ENCODE measurements around the gene PROX1. TPM values are rescaled to one million over a fixed set of nuclear protein-coding genes. Genes with fewer than 3 reads are reported as not detected.
A peak's percentile ranks its signal among the peaks of the same experiment; 100 is the strongest.

The PROX1 gene
- total and polyA plus RNA-seq, 9 of the 15 experiments (the other 6 are each of a cell fraction or from before 2014, with no cell fraction given): 0.14 to 0.22 TPM; not detected in 7

- TF ChIP-seq MBD1 (CRISPR knock-in tag; IDR thresholded peaks at IDR 0.05) (no peak), SMARCA4 (IDR thresholded peaks at IDR 0.05) (0 out of 2 replicates have a peak, but pooled peaks have one; percentile 14), NFATC3 (IDR thresholded peaks at IDR 0.05) (no peak), TARDBP (IDR thresholded peaks at IDR 0.05) (no peak), ZNF282 (CRISPR knock-in tag; IDR thresholded peaks at IDR 0.05) (no peak), NR2C1 (IDR thresholded peaks at IDR 0.05) (no peak), NR2C1 (tag; IDR thresholded peaks at IDR 0.05) (no peak), TAF15 (IDR thresholded peaks at IDR 0.05; ENCODE audit: low read depth, low read length) (no peak), YY1 (IDR thresholded peaks at IDR 0.05; ENCODE audit: borderline replicate concordance in 1 of 3, control insufficient read depth in 1 of 3, extremely low read depth in 1 of 3, insufficient read depth in 3 of 3, insufficient read length in 1 of 3, insufficient replicate concordance in 2 of 3, low read depth in 1 of 3, low read length in 2 of 3) (no peak), SAFB (IDR thresholded peaks at IDR 0.05; ENCODE audit: borderline replicate concordance, low read depth, low read length) (no peak), NONO (IDR thresholded peaks at IDR 0.05; ENCODE audit: low read depth in 2 of 2, low read length in 1 of 2) (no peak), PHB (CRISPR knock-in tag; IDR thresholded peaks at IDR 0.05) (no peak), KLF6 (CRISPR knock-in tag; IDR thresholded peaks at IDR 0.05; ENCODE audit: borderline replicate concordance) (no peak), STAG1 (CRISPR knock-in tag; IDR thresholded peaks at IDR 0.05; ENCODE audit: borderline replicate concordance) (no peak), ZNF121 (CRISPR knock-in tag; conservative IDR thresholded peaks at IDR 0.05) (no peak), GATAD2A (IDR thresholded peaks at IDR 0.05) (no peak), STAT5A (IDR thresholded peaks at IDR 0.05; ENCODE audit: borderline replicate concordance, low read length) (peak; percentile 63), TFAM (CRISPR knock-in tag; conservative IDR thresholded peaks at IDR 0.05) (no peak), XRCC4 (IDR thresholded peaks at IDR 0.05; ENCODE audit: extremely low read depth, insufficient read depth, insufficient read length) (no peak), GTF2F1 (IDR thresholded peaks at IDR 0.05; ENCODE audit: low read depth, low read length) (no peak), FOXP1 (CRISPR knock-in tag; IDR thresholded peaks at IDR 0.05) (no peak), RAD51 (IDR thresholded peaks at IDR 0.05; ENCODE audit: borderline replicate concordance, low read depth) (no peak), MXD1 (CRISPR knock-in tag; IDR thresholded peaks at IDR 0.05; ENCODE audit: borderline replicate concordance, poor library complexity, severe bottlenecking) (no peak), CBFA2T3 (IDR thresholded peaks at IDR 0.05) (peak; percentile 19; the same call in 1 of the 2 replicates), ZNF76 (CRISPR knock-in tag; IDR thresholded peaks at IDR 0.05; ENCODE audit: borderline replicate concordance) (no peak), DMBX1 (CRISPR knock-in tag; IDR thresholded peaks at IDR 0.05; ENCODE audit: borderline replicate concordance) (no peak), RCOR1 (IDR thresholded peaks at IDR 0.05; ENCODE audit: borderline replicate concordance in 1 of 2, low read depth in 2 of 2, low read length in 2 of 2) (no peak), FIP1L1 (IDR thresholded peaks at IDR 0.05; ENCODE audit: low read depth, low read length, poor library complexity, severe bottlenecking) (no peak)
Observed at GRCh38 chr1:214002472-214002871, 14.7 kb downstream of the PROX1 start (continued).

Data from K562 (cell line).